SIG-M5 treated with dmso at 0.1 percent for 504 hours (cell line): ENCODE data around the gene CLDN22.

Experiments
- DNase-seq: peaks from one replicate; lab custom pipeline; 2025; ENCODE audit not compliant: unreplicated experiment; lab: John Stamatoyannopoulos, UW

The CLDN22 gene

DNA sequence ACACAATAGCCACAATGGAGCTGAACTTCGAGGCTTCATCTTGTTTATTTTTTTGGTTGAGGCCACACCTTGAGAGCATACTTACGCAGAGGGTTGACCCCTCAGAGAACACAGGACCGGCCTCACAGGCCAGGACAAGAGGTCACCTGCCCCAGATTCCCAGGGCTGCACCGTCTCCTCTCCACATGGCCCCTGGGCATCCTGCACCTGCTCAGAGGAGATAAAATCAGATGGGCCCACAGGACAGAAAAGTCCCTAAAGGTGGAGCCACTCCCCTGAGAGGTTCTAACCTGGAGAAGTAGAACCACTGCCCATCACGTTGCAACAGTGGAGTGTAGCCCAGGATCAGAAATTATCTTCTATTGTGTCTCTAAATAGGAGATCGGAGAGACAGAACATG lies 3.2 kb upstream of the CLDN22 start:
- no peak for DNase-seq

DNA sequence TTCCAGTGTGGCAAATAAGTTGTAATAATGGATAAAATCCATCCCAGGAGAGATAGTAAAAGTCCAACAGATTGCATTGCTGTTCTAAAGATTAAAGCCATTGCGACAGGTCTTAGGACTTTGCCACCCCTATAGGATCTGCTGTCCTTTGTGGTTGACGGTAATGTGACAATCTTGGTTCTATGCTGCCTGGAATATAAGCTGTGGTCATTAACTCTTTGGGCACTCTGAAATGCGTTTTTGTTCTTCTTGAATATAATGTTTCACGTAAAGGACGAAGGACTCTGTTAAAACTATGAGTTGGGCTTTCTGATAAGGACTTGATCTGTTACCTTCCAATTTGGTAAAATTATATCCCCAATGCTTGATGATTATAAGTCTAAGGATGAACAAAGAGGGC lies 2.2 kb upstream of the CLDN22 start, which contains the start of gene CLDN24:
Gene CLDN24, minus strand, starts transcription at position 101 of the 400 bp plus-strand sequence. Its CDS starts 0 bp downstream, at position 101.
- no peak for DNase-seq

DNA sequence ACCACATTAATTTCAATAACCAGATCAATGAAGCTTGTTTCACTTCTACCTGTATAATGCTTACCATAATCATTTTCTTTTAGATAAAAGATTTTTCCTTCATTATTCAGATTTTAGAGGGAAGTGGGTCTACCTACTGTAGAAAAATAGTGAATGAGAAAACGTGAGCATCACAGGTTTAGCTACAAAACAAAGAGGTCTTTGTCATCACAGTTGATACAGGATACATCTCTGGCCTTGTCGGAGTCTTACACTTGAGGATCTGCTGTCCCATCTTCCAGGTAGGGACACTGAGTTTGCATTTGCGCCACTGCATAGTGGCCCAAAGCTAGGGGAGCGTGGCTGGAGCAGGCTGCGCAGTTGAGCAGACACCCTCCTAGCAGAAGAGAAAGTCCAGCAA lies 1.4 kb upstream of the CLDN22 start:
- no peak for DNase-seq

DNA sequence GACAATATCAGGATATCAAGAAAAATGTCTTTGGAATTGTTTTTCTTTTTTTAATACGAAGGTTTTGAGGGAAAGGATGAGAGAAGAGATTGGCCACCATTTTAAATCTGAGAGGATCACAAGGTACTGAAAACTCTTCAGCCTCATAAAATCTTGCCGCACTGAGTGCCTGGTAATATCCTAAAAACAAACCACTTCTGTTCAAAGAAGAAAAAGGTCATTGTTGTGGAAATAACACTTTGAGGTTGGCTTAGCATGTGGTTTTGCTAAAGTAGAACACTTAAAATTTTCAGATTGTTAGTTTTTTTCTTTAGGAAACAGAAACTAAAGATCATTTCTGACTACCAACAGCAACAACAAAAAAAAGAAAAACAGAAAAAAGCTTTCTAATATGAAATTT lies 1.0 kb upstream of the CLDN22 start:
- no peak for DNase-seq

DNA sequence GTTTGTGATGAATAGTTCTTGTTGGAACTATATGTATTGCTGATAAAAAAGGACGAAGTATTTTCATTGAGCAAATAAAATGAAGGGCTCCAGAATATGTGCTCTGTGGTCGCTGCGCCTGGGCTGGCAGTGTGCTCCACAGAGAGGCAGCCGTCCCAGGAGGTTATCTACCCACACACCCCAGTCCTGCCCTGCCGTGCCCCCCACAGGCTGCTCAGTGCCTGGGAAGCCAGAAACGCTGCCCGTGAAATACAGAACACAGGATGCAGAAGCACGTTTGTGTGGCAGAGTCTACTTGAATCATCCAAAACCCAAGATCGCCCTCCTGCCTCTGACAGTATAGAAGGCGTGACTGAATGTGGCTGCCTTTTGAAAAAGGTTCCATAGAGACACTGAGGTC lies 1.4 kb downstream of the CLDN22 start:
- DNase-seq: no peak

DNA sequence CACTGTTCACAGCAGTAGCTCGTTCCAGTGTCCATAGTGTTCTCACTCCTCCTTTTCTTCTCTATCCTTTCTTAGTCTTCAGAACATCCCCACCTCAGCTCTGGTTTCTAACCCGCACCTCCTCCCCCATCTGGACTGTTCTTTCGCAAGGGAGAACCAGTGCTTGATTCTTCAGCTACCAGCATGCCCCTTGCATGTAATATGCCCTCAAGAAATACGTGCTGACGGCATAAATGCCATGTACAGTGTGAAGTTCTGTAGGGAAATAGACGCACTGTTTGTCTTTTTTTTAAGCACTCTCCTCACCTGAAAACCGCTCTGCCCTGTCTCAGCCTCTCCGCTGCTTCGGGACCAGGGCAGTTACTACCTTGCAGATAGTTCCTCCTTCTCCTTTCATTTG lies 5.3 kb downstream of the CLDN22 start:
- DNase-seq: no peak

DNA sequence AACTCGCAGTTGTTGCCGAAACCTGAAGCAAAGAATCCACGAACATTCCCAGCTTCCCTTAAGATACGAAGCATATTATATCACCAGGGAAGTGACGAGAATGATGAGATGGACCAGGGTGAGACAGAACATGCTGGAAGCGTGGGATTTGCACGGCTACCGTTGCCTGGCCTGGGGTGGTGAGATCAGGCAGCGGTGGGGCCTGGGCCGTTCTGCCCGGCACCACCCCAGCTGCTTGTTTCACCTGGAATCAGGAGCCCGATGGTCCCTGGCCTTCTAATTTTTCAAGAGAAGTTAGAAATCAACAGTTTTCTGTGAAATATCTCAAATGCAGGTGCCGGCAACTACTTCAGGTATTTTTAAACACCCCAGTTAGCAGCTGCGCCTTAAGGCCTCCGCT lies 5.7 kb downstream of the CLDN22 start:
- no peak for DNase-seq

DNA sequence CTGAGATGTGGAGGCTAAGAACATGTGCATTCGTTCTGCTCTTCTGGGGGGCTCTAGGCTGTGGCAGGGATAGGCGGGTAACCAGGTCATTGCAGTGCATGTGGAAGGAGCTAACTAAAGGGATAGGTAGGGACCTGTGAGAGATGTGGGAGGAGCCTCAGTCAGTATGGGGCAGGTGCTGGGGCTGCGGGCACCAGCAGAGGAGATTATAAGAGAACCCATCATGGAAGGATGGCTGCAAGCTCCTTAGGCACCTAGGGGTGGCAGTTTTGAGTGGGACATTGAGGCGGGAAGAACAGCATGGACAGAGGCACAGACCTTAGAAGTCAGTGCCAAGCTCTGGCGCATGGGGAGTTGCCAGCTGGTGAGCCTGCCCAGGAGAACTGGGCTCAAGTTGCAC lies 7.2 kb downstream of the CLDN22 start:
- DNase-seq: no peak

DNA sequence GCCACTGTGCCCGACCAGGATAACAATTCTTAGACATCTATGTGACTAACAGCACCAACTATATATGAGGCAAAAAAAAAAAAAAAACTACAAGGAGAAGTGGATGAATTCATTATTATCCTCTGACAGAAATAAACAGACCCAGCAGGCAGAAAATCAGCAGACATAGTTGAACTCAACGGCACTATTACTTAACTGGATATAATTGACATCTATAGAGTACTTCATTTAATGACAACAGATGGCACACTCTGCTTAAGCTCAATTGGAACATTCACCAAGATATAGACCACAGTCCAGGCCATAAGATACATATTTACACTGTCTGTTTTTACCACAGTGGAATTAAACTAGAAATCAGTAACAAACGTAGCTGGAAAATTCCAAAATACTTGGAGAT lies 13.3 kb downstream of the CLDN22 start:
- no peak for DNase-seq

DNA sequence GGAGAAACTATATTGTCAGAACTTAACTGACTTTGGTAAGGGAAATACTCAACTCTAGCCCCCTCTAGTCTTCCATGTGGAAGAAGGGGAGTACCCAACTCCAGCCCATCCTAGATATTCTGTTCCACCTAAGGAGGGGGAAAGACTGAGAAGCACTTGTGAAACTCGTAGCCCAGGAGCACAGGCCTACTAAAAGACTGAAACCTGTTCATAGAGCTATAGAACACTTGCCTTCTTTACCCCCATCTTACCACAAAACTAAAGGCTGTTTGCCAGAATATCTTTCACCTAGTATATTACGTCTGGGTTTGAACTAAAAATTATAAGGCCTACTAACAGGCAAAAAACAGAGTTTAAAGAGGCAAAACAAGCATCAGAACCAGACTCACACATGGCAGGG lies 15.5 kb downstream of the CLDN22 start:
- no peak for DNase-seq

DNA sequence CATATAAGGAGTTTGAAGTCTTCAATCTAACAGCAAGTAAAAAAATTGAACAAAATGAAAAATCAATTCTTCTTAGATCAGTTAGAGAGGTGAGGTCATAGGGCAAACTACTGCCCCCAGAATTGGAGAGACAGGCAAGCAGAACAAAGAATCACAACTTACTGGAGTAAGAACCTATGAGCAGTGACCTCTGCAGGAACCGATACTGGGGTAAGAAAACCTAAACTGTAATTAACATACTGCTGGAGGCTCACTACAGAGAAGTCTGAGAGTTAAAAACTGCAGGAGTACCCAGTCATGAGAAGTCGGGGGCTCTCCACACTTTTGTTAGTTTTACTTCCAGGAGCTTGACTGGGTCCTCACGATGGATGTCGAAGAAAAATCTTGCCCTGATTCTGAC lies 16.0 kb downstream of the CLDN22 start:
- DNase-seq: no peak

DNA sequence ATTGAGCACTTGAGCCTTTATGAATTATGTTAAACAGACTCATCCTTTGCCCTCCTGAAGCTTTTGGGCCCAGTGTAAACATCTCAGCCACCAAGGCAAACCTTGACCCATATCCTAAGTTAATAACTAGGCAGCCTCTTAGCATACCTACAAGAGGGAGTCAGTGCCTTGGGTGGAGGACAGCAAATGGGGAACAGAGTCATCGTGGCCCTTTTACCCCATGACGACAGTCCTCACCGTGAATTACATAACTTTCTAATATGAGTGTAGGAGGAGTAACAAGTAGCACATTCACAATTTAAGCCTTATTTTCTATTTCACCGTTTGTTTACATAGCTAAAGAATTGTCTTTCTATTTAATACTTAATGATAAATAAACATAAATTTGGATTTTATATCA lies 16.8 kb downstream of the CLDN22 start:
- DNase-seq: no peak

DNA sequence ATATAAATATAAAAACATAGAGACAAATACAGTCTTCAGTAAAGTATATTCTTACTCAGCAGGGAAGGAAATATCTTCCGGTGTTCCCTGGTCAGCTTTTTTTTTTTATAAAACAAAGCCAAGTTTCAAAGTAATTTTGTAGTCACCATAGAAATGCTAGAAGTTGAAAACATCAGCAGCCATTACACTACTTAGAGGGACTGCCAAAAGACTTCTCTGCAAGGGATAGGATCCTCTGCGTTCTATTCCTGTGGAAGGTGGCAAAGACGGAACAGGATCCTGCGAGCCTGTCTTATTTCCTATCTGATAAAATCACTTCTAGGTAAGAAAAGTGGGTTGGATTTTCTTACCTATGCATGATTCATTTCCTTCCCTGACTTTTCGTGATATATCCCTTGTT lies 19.4 kb downstream of the CLDN22 start:
- no peak for DNase-seq

DNA sequence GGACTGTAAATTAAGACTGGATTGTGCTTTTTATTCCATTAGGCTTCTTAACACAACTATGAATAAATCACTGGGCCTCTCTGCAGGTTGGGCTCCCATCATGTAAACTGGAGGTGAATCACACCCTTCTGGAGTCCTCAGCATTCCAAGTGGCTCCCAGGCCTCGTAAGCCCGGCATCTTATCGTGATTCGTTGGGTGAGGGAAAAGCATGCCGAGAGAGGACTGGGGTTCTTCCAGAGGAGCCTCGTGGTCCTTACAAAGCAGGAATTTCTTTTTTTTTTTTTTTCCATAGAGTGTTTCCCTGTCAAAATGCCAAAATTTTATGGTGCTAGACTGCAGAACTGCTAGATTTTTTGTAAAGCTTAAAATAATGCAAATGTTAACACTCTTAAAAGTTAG lies 20.0 kb downstream of the CLDN22 start:
- DNase-seq: no peak

DNA sequence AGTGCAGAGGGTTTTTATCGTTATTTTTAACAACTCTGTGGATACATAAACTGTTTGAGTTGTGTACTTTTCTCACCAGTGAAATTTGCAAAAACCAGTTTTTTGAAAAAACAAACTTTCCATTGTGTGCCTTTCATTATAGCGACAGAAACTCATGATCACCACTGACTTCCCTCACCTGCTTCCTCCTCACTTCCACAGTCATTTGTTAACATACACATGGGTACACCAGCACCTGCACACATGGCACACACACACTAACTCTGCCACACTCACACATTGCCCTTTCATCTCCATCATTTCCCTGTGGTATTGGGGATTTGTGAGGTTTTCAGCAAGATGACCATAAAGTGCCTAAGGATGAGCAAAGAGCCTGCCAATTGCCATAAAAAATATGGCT lies 20.6 kb downstream of the CLDN22 start:
- DNase-seq: no peak

DNA sequence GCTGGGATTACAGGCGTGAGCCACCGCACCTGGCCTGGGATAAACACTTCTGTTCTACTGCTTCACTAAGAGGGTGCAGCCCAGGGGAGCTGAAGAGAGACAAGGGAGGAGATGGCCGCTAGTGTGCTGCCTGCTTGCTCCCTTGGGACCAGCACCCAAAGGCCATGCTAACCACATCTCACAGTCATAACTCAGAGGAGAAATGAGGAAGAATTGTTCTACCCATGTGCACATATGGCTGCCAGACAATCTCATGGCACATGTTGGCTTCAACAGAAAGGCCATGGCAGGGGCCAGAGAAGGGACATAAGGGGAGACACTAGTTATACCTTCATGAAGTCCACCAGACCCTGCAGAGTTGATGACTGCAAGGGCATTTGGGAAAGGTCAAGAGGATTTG lies 22.4 kb downstream of the CLDN22 start:
- no peak for DNase-seq

DNA sequence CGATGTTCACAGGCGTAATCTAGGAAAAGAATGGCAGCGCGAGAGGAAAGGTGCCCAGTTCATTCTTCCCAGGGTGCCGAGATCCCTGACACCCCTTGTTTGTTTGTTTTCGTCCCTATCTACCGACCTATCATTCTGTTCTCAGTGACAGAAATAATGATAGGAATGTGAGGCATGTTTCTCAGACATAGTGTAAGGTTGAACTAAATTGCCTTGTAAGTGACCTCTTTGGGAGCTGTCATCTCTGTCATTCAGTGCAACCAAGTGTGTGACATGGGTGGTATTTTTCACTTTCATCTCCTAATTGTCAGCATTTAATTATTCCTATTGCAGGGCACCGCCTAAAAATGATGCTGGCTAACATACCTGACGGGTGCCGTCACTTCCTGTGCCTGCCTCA lies 24.4 kb downstream of the CLDN22 start:
- DNase-seq: no peak

DNA sequence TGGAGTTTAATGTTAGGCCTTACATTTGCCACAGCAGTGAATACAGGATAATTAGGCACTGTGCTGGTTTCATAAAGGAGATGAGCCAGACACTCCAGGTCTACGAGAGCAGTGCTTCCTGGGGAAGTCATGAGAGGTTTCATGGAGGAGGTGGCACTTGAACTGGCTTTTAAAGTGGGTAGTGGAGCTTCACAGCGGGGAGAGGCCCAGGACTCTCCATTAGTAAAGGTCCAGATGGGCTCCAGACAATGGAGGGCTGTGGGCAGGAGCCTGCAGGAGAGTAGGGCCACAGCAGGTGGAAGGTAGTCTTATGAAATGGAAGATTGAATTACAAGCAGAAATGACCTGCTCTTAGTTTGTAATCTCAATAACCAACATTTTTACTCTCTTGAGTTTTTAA lies 29.0 kb downstream of the CLDN22 start:
- no peak for DNase-seq

DNA sequence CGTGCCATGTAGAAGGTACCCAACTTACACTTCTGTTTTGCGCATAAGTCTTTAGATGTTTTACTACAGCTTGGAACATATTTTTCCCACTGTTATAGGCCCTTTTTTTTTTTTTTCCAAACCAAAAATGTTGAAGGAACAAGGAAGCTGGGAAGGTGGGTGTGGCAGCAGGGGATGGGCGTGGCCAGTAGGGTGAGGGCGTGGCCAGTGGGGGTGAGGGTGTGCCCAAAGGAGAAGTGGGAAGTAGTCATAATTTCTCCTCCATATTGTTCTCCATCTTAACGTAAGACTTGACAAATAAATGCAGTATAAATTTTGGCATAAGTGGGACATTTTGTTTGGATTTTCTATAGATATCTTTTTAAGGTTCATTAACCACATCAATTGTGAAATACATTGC lies 30.4 kb downstream of the CLDN22 start:
- DNase-seq: no peak

DNA sequence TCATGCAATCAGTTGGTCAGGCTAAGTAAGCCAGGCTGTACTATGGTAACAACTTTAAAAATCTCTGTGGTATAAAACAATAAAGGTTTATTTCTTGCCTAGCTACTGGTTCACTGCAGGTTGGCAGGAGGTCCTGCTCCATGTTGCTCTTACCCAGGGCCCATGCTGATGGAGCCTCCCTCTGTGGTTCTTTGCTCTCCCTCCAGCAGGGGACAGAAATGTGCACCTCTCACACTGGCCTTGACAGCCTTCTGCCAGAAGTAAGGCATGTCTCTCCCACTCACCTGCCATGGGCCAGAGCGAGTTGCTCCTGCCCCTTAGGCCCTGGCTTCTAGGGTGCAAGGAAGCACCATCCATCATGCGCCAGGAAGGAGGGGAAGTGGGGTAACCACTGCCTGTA lies 31.1 kb downstream of the CLDN22 start:
- no peak for DNase-seq

DNA sequence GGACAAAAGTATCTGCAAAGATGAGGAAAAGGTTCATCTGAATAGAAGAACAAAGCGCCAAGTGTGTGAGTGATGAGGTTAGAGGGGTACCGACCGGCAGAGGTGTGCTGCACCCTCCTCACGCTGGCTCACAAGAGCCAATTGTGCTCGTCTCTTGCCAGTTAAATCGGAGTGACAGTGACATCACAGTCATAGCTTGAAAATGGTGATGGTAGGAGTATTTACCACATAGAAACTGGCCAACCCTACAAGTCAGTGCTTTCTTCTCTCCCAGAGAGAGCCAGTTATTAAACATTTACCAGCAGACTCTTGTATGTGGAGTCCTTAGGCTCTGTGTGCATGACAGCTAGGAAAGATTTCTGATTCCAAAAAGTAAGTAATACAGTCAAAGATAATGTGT lies 32.4 kb downstream of the CLDN22 start:
- no peak for DNase-seq

DNA sequence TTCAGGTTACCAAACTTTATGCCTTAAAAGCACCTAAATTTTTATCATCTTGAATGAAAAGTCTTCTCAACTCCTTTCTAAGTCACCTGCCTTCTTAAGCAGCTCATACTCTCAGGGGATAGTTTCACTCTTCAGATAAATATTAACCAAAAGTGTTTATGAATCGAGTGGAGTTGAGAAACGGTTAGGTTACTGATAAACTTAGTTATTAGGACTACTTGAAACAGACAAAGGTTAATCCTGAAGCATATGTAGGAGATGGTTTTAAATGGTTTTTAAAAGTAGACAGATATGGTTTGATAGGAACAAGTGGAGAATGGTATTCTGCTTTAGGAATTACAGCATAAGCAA lies 32.8 kb downstream of the CLDN22 start:
- DNase-seq: no peak

DNA sequence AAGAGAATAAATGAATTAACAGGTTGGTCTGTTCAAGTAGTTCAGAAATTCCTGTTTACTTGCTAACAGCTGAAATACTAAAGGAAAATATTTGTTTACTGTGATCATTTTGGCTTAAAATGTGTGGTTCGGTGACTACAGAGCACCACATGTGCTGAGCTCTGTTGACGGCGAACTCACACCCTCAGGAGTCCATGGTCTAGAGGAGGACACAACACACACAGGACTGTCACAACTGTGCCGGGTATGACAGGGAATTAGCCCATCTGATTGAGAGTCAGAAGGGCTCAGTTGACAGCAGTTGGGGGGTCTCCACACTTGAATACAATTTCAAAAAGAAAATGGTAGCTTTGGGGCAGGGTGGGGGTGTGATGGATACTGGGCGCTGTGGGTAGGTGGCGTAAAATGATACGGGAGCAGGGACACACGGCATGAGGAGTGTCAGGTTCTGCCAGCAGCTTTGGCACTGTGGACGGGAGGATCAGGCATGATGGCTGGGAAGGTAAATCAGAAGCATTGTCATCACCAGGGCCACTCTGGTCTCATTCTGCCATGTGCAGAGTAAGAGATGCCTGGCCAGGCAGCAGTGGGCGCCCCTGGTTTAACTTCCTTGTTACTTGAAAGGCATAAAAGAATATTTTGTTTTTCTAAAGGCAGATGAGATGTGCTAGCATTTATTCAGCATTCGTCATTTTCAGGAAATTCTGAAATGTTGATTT lies 33.3 kb downstream of the CLDN22 start:
- no peak for DNase-seq

DNA sequence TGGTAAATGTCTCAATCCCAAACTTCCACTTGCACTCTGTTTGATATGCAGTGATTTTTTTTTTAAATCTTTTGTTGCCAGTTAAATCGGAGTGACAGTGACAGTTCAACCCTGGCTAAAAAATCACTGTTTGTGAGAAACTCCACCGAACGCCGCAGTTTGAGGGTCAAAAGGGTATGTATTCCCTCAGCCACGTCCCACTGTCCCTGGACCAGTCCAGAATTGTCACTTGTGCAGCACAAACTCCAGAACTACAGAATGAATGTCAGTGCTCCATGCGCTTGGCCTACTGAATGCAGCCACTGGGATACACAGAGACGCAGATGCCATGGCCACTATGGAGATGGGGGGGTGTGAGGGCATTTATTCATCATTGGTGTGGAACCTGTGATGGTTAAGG lies 34.2 kb downstream of the CLDN22 start:
- DNase-seq: no peak
